HEK293 (cell line): ENCODE data around the gene DHRS7B.
A peak's percentile ranks its signal among the peaks of the same experiment; 100 is the strongest.
"Not testable (repeated sequence)": the region's sequence is repeated elsewhere in the genome, so short reads cannot be mapped to it uniquely, and the experiment has no call there.

ENCODE experiments used
- CTCF ChIA-PET: fragments of 350-600 bp; formaldehyde crosslinking; extraction: SDS; loops from one replicate; lab custom pipeline; 2021; ENCODE audit warnings: antibody characterized with exemption; lab: Yijun Ruan, JAX
- POLR2A ChIA-PET: fragments of 300-600 bp; formaldehyde crosslinking; extraction: SDS; loops from one replicate; lab custom pipeline; 2020; ENCODE audit warnings: antibody characterized with exemption, inconsistent platforms; lab: Yijun Ruan, JAX
- H3K27ac ChIP-seq: fragments of 200-500 bp; sonication (Bioruptor generic); 2 replicates; pipeline ENCODE4 v1.5.1; 2014; ENCODE audit warnings: low read depth, low read length, control low read depth, inconsistent platforms; ENCODE audit errors: extremely low read depth
- H3K36me3 ChIP-seq, 2 experiments: fragments of 200-500 bp in 1 of 2; sonication (Bioruptor generic) in 1 of 2; 1 replicate in 1 of 2; 2 replicates in 1 of 2; pipeline ENCODE4 v1.5.1; 2014 to 2017; ENCODE audit warnings: inconsistent platforms in 2 of 2, low read length in 2 of 2; ENCODE audit not compliant: control insufficient read depth in 2 of 2, insufficient read depth in 1 of 2
- H3K4me1 ChIP-seq: fragments of 200-500 bp; sonication (Bioruptor generic); 2 replicates; pipeline ENCODE4 v1.5.1; 2014; ENCODE audit warnings: mild to moderate bottlenecking, low read length, inconsistent platforms; ENCODE audit not compliant: control insufficient read depth, insufficient read depth
- H3K4me3 ChIP-seq: 2 replicates; pipeline ENCODE4 v1.5.1; 2011; ENCODE audit warnings: low read depth, mild to moderate bottlenecking, control low read depth, low read length, moderate library complexity
- H3K9me3 ChIP-seq: fragments of 200-500 bp; sonication (Bioruptor generic); 2 replicates; pipeline ENCODE4 v1.5.1; 2014; ENCODE audit warnings: low read depth, low read length, inconsistent platforms; ENCODE audit not compliant: control insufficient read depth, insufficient read depth
- FEZF1 ChIP-seq: fragments of 450-650 bp; formaldehyde crosslinking; IDR thresholded peaks from 2 replicates; pipeline ENCODE4 v1.5.1; 2016; ENCODE audit warnings: missing biosample characterization, missing genetic modification characterization
- KLF8 ChIP-seq: fragments of 450-650 bp; formaldehyde crosslinking; IDR thresholded peaks from 2 replicates; pipeline ENCODE4 v1.5.1; 2016; ENCODE audit warnings: missing biosample characterization, missing genetic modification characterization
- OVOL3 ChIP-seq: fragments of 450-650 bp; formaldehyde crosslinking; IDR thresholded peaks from 2 replicates; pipeline ENCODE4 v1.5.1; 2016; ENCODE audit warnings: missing biosample characterization, missing genetic modification characterization
- REPIN1 ChIP-seq: fragments of 450-650 bp; formaldehyde crosslinking; IDR thresholded peaks from 2 replicates; pipeline ENCODE4 v1.5.1; 2017; ENCODE audit warnings: missing biosample characterization, missing genetic modification characterization, low read depth
- SCRT1 ChIP-seq: fragments of 450-650 bp; formaldehyde crosslinking; IDR thresholded peaks from 2 replicates; pipeline ENCODE4 v1.5.1; 2016; ENCODE audit warnings: missing biosample characterization, missing genetic modification characterization, borderline replicate concordance
- SCRT2 ChIP-seq: fragments of 450-650 bp; formaldehyde crosslinking; IDR thresholded peaks from 2 replicates; pipeline ENCODE4 v1.5.1; 2016; ENCODE audit warnings: missing biosample characterization, missing genetic modification characterization
- ZBTB7A ChIP-seq: fragments of 450-650 bp; formaldehyde crosslinking; IDR thresholded peaks from 2 replicates; pipeline ENCODE4 v1.5.1; 2016; ENCODE audit warnings: low read depth, missing biosample characterization, missing genetic modification characterization
- ZNF114 ChIP-seq: fragments of 450-650 bp; formaldehyde crosslinking; IDR thresholded peaks from 2 replicates; pipeline ENCODE4 v1.5.0; 2017; ENCODE audit warnings: missing biosample characterization, missing genetic modification characterization
- ZNF133 ChIP-seq: fragments of 450-650 bp; formaldehyde crosslinking; IDR thresholded peaks from 2 replicates; pipeline ENCODE4 v1.5.1; 2016; ENCODE audit warnings: missing biosample characterization, missing genetic modification characterization
- ZNF16 ChIP-seq: fragments of 450-650 bp; formaldehyde crosslinking; IDR thresholded peaks from 2 replicates; pipeline ENCODE4 v1.5.1; 2016; ENCODE audit warnings: low read depth, missing biosample characterization, missing genetic modification characterization
- ZNF202 ChIP-seq: fragments of 450-650 bp; formaldehyde crosslinking; IDR thresholded peaks from 2 replicates; pipeline ENCODE4 v1.5.1; 2016; ENCODE audit warnings: missing biosample characterization, missing genetic modification characterization, borderline replicate concordance
- ZNF211 ChIP-seq: fragments of 450-650 bp; formaldehyde crosslinking; IDR thresholded peaks from 2 replicates; pipeline ENCODE4 v1.5.1; 2016; ENCODE audit warnings: low read depth, missing biosample characterization, missing genetic modification characterization
- ZNF266 ChIP-seq: fragments of 450-650 bp; formaldehyde crosslinking; IDR thresholded peaks from 2 replicates; pipeline ENCODE4 v1.5.1; 2016; ENCODE audit warnings: missing biosample characterization, missing genetic modification characterization, low read depth
- ZNF423 ChIP-seq: fragments of 450-650 bp; formaldehyde crosslinking; IDR thresholded peaks from 2 replicates; pipeline ENCODE4 v1.5.1; 2016; ENCODE audit warnings: missing biosample characterization, missing genetic modification characterization
- ZNF473 ChIP-seq: fragments of 450-650 bp; formaldehyde crosslinking; IDR thresholded peaks from 2 replicates; pipeline ENCODE4 v1.5.1; 2017; ENCODE audit warnings: missing biosample characterization, missing genetic modification characterization
- ZNF701 ChIP-seq: fragments of 450-650 bp; formaldehyde crosslinking; IDR thresholded peaks from 2 replicates; pipeline ENCODE4 v1.5.1; 2016; ENCODE audit warnings: missing biosample characterization, missing genetic modification characterization
- ZNF747 ChIP-seq: fragments of 450-650 bp; formaldehyde crosslinking; IDR thresholded peaks from 2 replicates; pipeline ENCODE4 v1.5.1; 2016; ENCODE audit warnings: missing biosample characterization, missing genetic modification characterization
- ZNF768 ChIP-seq: fragments of 450-650 bp; formaldehyde crosslinking; IDR thresholded peaks from 2 replicates; pipeline ENCODE4 v1.5.1; 2018; ENCODE audit warnings: missing biosample characterization, mild to moderate bottlenecking, missing genetic modification characterization
- ZNF777 ChIP-seq: fragments of 450-650 bp; formaldehyde crosslinking; IDR thresholded peaks from 2 replicates; pipeline ENCODE4 v1.5.1; 2017; ENCODE audit warnings: missing biosample characterization, missing genetic modification characterization, borderline replicate concordance
- ZNF785 ChIP-seq: fragments of 450-650 bp; formaldehyde crosslinking; IDR thresholded peaks from 2 replicates; pipeline ENCODE4 v1.5.1; 2016; ENCODE audit warnings: missing biosample characterization, missing genetic modification characterization
- ZXDB ChIP-seq: fragments of 450-650 bp; formaldehyde crosslinking; IDR thresholded peaks from 2 replicates; pipeline ENCODE4 v1.5.1; 2016; ENCODE audit warnings: missing biosample characterization, missing genetic modification characterization
- TF ChIP-seq, protein P1 (sequence below): fragments of 450-650 bp; formaldehyde crosslinking; IDR thresholded peaks from 2 replicates; pipeline ENCODE4 v1.5.1; 2016; ENCODE audit warnings: missing biosample characterization, missing genetic modification characterization
- TF ChIP-seq, protein P2 (sequence below): fragments of 450-650 bp; formaldehyde crosslinking; IDR thresholded peaks from 2 replicates; pipeline ENCODE4 v1.5.1; 2016; ENCODE audit warnings: missing biosample characterization, missing genetic modification characterization
- TF ChIP-seq, protein P3 (sequence below): fragments of 450-650 bp; formaldehyde crosslinking; IDR thresholded peaks from 2 replicates; pipeline ENCODE4 v1.5.1; 2016; ENCODE audit warnings: missing biosample characterization, missing genetic modification characterization

Gene DHRS7B

GRCh38 chr17:21191698-21192097 is 64.9 kb downstream of the DHRS7B start:
- peaks cover 6 to 48% of the 10 kb centered on the region in 2 experiments; a peak in 2 of 3 replicates for H3K36me3 ChIP-seq
- no peaks in the 10 kb centered on the region for H3K4me1 ChIP-seq
- TF ChIP-seq ZNF423 (tag by site-specific recombination): no peak
- TF ChIP-seq ZNF747 (tag by site-specific recombination): no peak
- TF ChIP-seq FEZF1 (tag by site-specific recombination): no peak
- TF ChIP-seq ZNF785: no peak
- TF ChIP-seq ZNF16: no peak
- TF ChIP-seq OVOL3 (tag by site-specific recombination): no peak
- TF ChIP-seq KLF8 (tag by site-specific recombination): no peak
- TF ChIP-seq ZNF133 (tag by site-specific recombination): no peak
- no peak for TF ChIP-seq ZNF211 (tag by site-specific recombination)
- TF ChIP-seq, protein P1, sequence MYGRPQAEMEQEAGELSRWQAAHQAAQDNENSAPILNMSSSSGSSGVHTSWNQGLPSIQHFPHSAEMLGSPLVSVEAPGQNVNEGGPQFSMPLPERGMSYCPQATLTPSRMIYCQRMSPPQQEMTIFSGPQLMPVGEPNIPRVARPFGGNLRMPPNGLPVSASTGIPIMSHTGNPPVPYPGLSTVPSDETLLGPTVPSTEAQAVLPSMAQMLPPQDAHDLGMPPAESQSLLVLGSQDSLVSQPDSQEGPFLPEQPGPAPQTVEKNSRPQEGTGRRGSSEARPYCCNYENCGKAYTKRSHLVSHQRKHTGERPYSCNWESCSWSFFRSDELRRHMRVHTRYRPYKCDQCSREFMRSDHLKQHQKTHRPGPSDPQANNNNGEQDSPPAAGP: no peak
- TF ChIP-seq ZNF202 (tag by site-specific recombination): no peak
- no peak for TF ChIP-seq ZBTB7A
- TF ChIP-seq ZNF777 (tag by site-specific recombination): no peak
- no peak overlapping the region for H3K27ac ChIP-seq
- no peak overlapping the region for H3K4me3 ChIP-seq
- ChIA-PET CTCF (interaction anchor here (0.6 kb wide), 1 partner anchor 288 kb away, joined by 3 read pairs; no protein-coding TSS in a partner anchor), POLR2A (no interaction called here)
- no peaks in the 10 kb centered on the region for H3K9me3 ChIP-seq

DNA sequence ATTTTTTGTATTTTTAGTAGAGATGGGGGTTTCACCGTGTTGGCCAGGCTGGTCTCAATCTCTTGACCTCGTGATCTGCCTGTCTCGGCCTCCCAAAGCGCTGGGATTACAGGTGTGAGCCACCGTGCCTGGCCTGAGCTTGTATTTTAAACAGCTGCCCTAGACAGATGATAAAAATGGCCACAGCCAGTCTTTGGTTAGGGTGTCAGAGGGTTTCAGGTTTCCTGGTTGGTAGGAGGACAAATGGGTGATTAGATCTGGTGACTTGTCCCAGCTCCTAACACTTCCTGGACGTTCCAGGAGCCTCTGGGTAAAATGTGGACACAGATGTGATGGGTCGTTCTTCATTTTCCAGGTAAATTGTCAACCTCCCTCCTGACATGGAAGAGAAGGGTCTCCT is 65.7 kb downstream of the DHRS7B start:
- H3K4me1 ChIP-seq, H3K27ac ChIP-seq, POLR2A ChIA-PET, H3K4me3 ChIP-seq, H3K9me3 ChIP-seq: not testable (repeated sequence)
- CTCF ChIA-PET: interaction anchor here (0.6 kb wide), 1 partner anchor 289 kb away, joined by 3 read pairs; no protein-coding TSS in a partner anchor
- peaks cover 13 to 54% of the 10 kb centered on the region in 2 experiments for H3K36me3 ChIP-seq

- Histone ChIP-seq H3K27ac (no peak overlapping the region), H3K4me1 (no peaks in the 10 kb centered on the region), H3K4me3 (no peak overlapping the region), H3K9me3 (no peaks in the 10 kb centered on the region), H3K36me3 (peaks cover 17 to 60% of the 10 kb centered on the region in 2 experiments)
- POLR2A ChIA-PET: no interaction called here
- CTCF ChIA-PET: no interaction called here
- TF ChIP-seq ZNF114 (no peak), ZNF266 (no peak), ZXDB (no peak), SCRT1 (tag by site-specific recombination) (peak; percentile 56; the same call in 1 of the 2 replicates), ZNF473 (tag by site-specific recombination) (no peak), REPIN1 (no peak), ZNF701 (tag by site-specific recombination) (no peak), SCRT2 (tag by site-specific recombination) (0 out of 2 replicates have a peak, but pooled peaks have one; percentile 26), ZNF768 (no peak)
- TF ChIP-seq, protein P2, sequence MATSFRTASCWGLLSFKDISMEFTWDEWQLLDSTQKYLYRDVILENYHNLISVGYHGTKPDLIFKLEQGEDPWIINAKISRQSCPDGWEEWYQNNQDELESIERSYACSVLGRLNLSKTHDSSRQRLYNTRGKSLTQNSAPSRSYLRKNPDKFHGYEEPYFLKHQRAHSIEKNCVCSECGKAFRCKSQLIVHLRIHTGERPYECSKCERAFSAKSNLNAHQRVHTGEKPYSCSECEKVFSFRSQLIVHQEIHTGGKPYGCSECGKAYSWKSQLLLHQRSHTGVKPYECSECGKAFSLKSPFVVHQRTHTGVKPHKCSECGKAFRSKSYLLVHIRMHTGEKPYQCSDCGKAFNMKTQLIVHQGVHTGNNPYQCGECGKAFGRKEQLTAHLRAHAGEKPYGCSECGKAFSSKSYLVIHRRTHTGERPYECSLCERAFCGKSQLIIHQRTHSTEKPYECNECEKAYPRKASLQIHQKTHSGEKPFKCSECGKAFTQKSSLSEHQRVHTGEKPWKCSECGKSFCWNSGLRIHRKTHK: no peak
- TF ChIP-seq, protein P3, sequence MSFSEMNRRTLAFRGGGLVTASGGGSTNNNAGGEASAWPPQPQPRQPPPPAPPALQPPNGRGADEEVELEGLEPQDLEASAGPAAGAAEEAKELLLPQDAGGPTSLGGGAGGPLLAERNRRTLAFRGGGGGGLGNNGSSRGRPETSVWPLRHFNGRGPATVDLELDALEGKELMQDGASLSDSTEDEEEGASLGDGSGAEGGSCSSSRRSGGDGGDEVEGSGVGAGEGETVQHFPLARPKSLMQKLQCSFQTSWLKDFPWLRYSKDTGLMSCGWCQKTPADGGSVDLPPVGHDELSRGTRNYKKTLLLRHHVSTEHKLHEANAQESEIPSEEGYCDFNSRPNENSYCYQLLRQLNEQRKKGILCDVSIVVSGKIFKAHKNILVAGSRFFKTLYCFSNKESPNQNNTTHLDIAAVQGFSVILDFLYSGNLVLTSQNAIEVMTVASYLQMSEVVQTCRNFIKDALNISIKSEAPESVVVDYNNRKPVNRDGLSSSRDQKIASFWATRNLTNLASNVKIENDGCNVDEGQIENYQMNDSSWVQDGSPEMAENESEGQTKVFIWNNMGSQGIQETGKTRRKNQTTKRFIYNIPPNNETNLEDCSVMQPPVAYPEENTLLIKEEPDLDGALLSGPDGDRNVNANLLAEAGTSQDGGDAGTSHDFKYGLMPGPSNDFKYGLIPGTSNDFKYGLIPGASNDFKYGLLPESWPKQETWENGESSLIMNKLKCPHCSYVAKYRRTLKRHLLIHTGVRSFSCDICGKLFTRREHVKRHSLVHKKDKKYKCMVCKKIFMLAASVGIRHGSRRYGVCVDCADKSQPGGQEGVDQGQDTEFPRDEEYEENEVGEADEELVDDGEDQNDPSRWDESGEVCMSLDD (tag by site-specific recombination): no peak
These were observed 66.3 kb downstream of the DHRS7B start for GRCh38 chr17:21193031-21193430.
